NCI-H2081 treated with DMSO at 0.1 percent for 48 hours (cell line): ENCODE results near the gene GNG2.

ENCODE experiments used
- DNase-seq: peaks from one replicate; lab custom pipeline; 2025; lab: John Stamatoyannopoulos, UW

GNG2 gene

DNA sequence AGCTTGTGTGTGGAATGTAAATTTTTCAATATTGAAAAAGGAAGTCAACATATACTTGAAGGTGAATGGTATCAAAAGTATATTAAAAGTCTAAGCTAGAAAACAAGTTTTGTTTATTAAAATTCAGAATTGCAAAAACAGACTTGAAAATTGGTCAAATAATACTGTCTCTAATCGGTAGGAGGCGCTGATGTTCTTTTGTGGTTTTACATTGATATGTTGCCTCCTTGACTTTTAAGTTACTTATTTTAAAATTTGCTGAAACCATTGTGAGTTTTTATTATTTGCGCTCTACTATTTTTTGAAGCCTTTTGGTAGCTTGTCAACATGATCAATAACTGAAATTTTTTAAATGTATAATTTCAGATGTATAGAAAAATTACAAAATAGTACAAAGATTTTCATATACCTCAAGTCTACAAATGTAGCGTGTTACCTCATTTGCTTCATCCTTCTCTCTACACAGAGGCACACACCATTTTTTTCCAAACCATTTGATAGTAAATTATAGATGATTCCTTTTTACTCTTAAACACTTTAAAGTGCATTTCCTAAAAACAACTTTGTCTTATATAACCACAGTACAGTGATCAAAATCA, 135.8 kb downstream of the GNG2 start:
- no peak for DNase-seq

DNA sequence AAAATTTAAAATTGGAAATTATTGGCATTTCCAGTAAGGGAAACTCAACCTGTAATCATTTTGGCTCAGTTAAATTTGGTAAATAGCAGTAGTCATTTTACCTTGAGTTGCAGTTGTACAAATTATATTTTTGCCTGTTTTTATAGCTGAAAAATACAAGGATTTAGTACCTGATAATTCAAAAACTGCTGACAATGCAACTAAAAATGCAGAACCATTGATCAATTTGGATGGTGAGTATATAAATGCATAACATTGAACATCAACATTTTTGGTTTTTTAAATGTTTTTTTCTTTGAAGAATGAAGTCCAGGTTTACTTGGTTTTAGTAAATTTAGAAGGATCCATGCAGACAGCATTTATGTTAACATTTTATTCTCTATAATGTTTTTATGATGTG, 137.9 kb downstream of the GNG2 start:
- no peak for DNase-seq

DNA sequence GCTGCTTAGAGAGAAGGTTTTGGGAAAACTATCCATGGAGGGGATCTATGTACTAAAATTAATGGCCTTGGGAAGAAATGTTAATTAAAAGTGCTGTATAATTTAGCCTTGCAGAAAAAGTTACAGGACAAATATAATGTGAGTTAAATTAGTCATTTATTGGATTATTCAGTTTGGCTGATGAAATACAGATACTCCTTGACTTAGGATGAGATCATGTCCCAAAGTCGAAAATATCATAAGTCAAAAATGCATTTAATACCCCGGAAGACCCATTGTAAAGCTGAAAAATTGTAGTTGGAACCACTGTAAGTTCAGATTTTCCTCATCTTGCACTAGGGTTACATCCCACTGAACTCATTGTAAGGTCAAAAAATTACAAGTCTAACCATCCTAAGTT, 138.7 kb downstream of the GNG2 start:
- DNase-seq, result no peak

DNA sequence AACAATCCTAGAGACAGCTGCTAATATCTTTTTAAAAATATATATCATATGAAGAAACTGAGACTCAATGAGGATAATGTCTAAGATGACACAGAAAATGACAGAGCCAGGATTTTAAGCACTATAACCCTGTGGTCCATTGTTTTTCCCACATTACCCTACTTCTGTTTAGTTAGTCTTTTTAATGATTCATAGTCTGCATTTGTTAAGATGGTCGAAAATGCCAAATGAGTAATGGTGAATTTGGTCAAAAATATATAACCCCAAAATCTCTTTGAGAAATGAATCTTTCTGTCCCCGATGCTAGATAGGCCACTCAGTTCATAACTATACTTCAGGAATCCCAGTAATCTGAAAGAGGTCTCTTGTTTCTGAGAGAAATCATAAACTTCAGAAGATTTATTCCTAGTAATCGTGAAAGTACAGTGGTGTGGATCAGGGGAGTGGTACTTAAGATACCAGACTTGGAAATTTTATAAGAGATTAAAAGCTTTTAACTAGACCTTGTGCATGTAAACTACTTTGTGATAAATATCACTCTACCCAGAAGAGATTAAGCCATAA, 139.7 kb downstream of the GNG2 start:
- DNase-seq, result no peak

DNA sequence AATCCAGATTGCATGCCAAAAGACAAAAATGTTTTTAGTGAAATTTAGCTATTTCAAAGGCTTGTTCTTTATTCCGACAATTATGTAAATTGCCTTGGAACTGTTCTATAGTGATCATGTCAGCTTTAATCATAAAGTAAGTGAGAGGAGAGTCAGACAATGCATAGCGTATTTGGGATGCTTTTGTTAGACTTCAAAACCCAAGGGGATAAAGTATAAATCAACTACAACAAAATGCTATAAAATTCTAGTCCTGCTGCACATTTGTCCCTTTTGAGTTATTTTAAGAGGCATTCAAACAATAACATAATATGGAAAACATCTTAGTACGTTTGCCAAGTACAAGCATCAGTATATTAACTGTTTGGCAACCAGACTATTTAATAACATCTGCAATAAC, 140.3 kb downstream of the GNG2 start:
- DNase-seq, result no peak

DNA sequence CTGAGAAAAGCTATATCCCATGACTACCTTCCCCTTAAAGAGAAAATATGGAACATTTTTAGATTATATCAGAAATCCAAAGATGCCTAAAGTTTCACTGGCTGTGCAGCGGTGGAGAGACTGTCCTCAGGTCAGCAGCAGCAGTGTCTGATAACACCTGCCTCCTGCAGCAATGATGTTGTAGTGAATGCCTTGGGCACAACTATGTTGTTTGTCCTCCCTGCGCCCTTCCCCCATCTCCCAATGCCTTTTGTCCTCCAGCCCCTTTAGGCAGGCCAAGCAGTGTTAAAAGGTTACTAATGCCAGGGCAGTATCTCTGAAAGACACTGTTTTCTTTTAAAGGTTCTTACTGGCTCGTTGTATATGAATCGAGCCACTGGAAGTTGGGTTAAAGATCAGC, 142.1 kb downstream of the GNG2 start:
- no peak for DNase-seq

DNA sequence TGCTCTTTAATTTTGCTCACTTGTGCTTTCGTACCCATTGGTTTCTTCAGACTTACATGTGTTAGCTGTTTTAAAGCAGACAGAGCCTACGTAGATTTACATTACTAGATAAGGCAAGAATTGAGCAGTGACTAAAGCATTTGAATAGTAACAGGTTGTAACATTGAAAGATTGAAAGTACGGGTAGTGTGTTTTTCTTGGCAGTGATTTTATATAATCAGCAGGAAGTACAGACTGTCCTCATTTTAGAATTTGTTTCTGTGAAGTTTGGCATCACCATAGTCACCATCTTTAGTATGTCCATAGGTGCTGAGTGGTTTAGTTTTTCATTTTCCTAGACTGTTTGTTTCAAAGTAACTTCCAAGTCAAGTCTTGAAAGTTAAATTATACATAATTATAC, 142.9 kb downstream of the GNG2 start:
- no peak for DNase-seq

DNA sequence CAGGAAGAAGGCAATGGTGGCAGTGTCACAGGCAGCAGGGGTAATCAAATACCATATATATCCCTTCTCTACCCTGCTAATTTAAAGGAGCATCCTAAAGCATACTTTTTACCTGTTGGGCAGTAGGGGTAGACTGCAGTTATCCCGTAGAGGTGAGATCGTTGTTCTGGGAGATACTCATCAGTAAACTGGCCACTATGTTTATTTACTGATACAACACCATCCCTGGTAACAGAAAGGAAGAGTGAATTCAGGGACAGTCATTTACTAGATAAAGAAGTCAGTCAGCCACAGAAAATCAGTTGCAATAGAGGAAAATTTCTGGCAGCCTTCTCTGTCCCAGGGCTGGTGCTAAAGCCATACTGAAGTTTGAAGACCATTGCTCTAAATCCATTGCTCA, 145.2 kb downstream of the GNG2 start:
- DNase-seq, result no peak

DNA sequence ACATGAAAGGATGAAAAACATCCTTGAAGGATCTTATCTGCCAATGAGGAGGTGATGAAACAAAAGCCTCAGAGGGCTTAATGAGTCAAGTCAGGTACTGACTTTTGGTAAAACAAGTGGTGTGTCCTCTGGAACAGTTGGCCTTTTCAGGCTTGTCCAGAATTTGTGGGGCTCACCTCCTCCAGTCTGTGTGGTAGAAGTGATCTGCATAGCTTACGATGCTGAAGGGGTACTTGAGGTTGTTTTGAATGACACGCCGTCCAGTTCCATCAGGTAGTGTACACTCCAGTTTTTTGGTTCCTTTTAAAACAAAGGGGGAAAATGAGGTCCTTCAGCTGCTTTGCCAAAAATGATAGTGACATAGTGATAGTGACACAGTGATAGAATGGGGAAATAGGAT, 145.9 kb downstream of the GNG2 start:
- no peak for DNase-seq

DNA sequence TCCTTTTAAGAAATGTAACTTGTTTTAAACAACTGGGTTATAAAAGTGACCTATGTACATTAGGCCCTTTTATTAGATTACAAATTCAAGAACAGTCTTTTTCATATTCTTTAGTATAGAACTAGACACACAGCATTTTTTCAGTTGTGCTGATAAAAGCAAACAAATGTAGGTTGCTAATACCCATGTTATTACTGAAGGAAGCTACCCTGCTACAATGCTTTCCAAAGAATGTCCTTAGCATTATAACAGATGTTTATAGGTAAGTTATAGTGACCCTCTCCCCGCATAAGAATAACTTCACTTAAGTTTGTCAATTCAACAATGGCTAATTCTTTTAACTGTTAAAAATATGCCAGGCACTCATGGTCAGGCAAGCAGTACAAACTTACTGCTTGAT, 146.8 kb downstream of the GNG2 start:
- no peak for DNase-seq

DNA sequence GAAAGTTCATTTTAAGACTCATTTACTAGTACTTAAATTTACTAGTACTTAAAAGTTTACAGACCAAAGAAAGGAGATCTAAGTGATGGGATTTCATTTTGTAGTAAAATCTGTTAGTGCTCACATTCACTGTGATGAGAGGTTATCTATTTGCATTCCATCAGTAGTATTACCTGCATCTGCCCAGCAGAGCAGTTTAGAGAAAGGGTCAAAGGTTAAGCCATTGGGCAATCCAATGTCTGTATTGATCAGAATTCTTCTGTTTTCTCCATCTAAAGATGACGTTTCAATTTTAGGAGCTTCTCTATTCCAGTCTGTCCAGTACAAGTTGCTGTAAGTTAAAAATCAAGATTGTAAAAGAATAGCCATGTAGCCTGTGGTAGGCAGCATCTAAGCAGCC, 147.2 kb downstream of the GNG2 start:
- DNase-seq, result no peak

DNA sequence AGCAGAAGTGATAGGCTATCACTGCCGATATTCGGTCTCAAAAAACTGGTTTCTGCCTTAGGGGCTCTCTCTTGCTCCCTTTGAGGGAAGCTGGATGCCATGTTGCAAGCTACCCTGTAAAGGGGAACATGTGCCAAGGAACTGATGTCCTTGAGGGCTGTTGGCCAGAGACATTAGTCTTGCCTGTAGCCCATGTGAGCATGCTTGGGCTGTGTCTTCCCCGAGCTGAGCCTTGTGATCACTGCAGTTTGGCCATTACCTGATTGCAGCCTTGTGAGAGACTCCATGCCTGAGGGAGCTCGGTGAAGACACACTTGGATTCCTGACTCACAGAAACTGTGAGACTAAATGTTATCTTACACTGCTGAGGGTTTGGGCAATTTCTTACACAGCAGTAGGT, 147.7 kb downstream of the GNG2 start:
- no peak for DNase-seq

DNA sequence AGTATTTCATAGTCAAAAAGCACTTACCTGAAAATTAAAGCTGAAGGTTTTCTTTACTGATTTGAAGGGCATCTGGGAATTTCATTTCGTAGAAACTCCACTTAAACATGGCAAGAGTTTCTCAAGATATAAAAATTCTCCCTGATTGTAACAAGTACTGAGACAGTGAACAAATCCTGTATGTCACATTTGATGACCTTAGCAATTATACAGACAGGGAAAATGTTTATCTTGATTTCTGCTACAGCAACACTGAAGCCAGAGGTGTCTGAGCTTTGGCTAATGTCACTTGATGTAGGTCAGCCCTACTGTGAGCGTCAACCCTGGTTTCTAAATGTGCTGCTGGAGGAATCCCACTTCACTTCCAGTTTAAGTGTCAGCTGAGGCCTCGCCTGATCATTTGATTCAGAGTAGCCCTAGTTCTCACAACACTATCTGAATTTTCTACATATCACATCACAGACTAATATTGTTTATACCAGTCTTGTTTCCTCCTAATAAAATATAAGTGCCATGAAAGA, 149.8 kb downstream of the GNG2 start:
- DNase-seq, result no peak

DNA sequence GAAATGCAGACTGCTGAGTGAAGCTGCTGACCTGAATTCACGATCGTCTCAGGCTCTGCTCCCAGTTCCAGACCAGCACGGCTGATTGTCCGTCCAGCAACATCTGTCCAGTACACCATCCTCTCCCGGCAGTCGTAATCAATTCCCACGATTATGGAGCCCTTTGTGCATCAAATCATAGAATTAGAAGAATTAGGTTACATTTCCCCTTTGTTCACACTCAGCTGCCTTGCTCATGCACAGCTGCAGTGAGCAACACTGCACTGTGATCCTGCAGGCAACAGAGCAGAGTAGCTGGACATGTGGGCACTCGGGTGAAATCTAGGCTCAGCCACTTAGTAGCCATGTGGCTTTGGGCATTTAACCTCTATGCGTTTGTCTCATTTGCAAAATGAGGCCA, 151.1 kb downstream of the GNG2 start:
- DNase-seq, result no peak

DNA sequence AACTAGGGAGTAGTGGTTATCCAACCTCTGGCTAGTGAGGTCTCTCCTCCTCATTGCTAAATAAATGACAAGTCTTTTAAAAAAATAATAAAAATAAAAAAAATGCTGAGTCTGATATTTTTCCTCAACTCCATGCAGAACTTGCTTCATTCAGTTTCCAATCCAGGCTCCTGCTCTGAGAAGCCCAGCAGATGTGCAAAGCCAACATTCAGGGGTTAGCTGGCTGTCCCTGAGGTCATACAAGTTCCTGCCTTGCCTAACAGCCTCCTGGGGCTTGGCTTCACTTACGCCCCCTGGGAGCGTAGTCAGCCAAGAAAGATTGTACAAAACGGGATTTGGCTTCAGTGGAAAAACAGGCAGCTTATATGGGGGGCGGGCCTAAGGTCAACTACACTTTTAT, 152.2 kb downstream of the GNG2 start:
- no peak for DNase-seq

DNA sequence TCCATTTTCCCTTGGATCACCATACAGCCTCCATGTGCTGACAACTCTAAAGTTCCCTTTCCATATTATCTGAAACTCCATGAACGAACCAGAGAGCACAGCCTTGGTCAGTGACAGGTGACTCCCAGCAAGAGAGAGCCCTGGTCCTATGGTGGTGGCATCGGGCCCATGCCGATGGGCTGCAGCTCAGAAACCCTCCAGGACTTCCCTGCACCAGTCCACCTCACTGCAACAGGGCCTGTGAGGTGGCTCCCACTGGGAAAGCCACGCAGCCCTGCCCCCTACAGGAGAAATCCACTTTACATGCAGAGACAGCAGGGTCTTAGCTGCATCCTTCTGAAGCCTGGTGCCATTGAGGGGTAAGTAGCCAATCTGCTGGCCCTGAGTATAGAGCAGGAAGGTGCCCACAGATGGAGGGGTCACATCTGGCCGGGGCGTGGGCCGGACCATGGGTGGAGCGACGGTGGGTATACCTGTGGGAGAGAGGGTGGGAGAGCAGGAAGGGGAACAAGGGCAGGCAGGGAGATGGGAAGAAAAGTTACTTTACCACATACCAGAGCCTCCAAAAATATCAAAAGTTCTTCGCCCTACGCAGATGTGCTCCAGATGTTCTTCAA, 153.7 kb downstream of the GNG2 start:
- no peak for DNase-seq

DNA sequence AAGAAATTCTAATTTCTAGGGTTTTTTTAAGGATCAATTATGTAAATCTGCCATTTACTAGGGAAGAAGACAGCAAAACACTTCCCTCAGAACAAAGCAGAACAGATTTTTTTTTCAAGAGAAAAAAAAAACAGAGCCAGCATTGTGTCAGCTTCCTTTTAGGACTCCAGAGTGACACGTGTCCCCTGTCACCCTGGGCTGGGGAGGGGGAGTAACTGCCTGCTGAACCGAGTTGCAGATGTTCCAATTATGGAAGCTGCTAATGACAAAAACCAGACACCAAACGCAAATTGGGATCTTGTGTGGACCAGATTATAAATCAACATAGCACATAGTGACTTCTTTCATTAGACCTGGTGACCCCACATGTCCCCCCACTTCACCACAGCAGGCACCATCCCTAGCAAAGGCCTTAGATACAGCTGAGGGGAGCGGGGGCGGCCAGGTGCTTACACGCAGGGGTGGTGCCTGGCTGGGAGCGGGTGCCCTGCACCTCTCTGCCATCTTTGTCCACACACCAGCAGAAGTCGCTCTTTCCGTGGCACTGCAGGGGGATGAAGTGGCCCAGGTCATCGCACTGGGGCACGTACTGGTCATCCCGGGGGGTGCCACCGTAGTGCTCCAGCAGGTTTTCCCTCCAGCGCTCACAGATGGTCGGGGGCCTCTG, 154.3 kb downstream of the GNG2 start:
- DNase-seq, result no peak

DNA sequence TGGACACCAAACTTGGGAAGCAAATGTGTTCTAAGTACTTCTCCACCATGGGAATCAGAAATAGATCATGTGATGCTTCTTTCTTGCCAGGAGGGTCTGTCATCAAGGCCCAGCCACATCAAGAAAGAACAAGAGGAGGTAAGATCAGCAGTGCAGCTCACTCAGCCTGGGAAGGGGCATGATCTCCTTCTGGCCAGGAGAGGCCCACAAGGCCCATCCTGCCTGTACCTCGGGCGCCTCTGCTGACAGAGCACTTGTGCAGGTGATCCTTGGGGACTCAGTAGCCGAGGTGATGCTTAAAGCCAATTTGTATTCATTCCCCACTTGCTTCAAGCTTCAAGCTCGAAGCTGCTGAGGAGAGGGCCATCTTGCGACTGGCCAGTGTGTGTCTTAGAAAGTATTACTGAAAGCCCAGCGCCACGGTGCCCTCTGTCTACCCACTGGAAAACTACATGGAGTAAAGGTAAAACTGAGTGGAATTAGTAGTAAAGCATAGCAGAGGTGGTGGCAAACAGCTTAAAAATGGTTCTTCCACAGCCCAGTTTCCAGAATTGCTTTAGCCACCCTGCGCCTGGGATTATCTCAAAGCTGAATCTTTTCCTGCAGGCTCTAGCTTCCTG, 155.1 kb downstream of the GNG2 start:
- DNase-seq, result no peak

DNA sequence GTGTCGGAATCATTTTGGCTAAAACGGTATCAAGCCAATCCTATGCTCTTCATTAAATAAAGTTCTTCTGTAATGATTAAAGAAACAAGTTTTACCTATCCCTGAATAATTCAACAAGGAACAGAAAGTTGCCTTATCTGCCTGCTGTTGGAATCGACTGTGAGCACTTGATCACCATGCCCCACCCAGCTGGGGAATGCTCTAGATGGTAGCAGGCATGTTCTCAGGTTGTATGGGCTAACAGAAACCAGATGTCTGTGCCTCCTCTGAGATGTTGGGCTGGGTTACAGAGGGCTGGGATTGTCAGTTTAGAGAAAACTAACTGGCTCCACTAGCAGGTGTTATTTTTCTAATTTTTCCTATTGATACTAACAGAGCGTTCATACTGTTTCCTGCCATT, 157.8 kb downstream of the GNG2 start:
- no peak for DNase-seq

DNA sequence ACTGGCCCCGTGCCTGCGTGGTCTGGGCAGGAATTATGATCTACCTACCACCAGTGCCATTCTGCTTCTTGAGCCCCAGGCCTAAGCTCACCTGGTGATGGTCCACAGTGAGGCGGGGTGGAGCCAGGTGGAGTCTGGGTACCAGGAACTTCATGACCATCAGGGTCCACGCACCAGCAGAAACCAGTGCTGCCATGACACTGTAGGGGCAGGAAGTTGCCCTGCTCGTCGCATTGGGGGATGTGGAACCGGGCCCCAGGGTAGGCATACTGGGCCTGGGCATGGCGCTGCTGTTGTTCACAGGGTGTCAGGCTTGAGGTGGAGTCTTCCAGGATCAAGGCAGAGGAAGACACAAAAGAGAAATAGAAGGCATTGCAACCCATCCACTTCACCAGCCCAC, 158.6 kb downstream of the GNG2 start:
- no peak for DNase-seq
